Peyer's patch (tissue), 4 donors: ENCODE results near the gene TGM6. TPM values are rescaled to one million over a fixed set of nuclear protein-coding genes. Genes with fewer than 3 reads are reported as not detected.

Experiments
- DNase-seq, 3 donors: peaks; one replicate each; pipeline ENCODE4 v3.0.0-alpha.2; 2017 to 2019
- H3K27ac ChIP-seq, 4 donors: fragments of 200-600 bp; sonication (generic); one replicate each; pipeline ENCODE4 v1.5.1; 2016 to 2019
- H3K27me3 ChIP-seq, 2 donors: fragments of 200-600 bp; sonication (generic); one replicate each; pipeline ENCODE4 v1.5.1; 2019
- H3K36me3 ChIP-seq, 3 donors: fragments of 200-600 bp; sonication (generic); one replicate each; pipeline ENCODE4 v1.5.1; 2016 to 2019
- H3K4me1 ChIP-seq, 4 donors: fragments of 200-600 bp; sonication (generic); one replicate each; pipeline ENCODE4 v1.5.1; 2016 to 2019
- H3K4me3 ChIP-seq, 4 donors: fragments of 200-600 bp; sonication (generic); 1 replicate in 3 of 4; 2 replicates in 1 of 4; pipeline ENCODE4 v1.5.1; 2016 to 2019; ENCODE audit warnings: mild to moderate bottlenecking in 1 of 4
- H3K9me3 ChIP-seq, 4 donors: fragments of 200-600 bp; sonication (generic); one replicate each; pipeline ENCODE4 v1.5.1; 2016 to 2019; ENCODE audit warnings: mild to moderate bottlenecking in 1 of 4
- POLR2A ChIP-seq, 2 donors: fragments of 450-650 bp; IDR thresholded peaks; one replicate each; pipeline ENCODE4 v1.5.1; 2017; ENCODE audit warnings: antibody characterized with exemption in 2 of 2, mild to moderate bottlenecking in 2 of 2, moderate library complexity in 2 of 2
- total RNA-seq, 4 donors: library from RNA; depleted of rRNA; stranded (reverse); fragments of >200 nt; gene quantifications; one replicate each; pipeline ENCODE4 v1.1.0, GENCODE V29; 2016
- TF ChIP-seq, protein P1 (sequence below), 6 experiments: fragments of 450-650 bp in 4 of 6; fragments of 200-600 bp in 2 of 6; sonication (generic) in 1 of 6; IDR thresholded peaks; one replicate each; pipeline ENCODE4 v1.5.1; 2017 to 2019; ENCODE audit warnings: antibody characterized with exemption in 6 of 6, mild to moderate bottlenecking in 3 of 6, moderate library complexity in 1 of 6

Gene TGM6
- total RNA-seq, 4 donors from 2014 or later: not detected

DNA sequence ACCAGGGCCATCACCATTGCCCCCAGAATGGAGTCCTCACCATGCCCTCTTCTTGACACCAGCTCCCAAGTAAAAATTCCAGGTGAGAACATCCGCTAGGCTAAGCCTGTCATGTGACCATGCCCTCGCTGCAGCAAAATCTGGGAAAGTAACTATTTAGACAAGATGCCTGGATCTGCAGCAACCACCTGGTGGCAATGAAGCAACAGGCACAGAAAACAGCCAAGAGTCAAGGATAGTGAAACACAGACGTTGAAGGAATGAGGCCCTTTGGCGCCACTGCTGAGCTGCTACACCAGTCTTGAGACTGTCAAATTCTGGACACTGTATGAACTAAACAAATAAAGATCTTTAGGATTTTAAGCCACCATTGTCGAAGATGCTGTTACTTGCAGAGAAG, 30.1 kb upstream of the TGM6 start:
- DNase-seq: no peak
- Histone ChIP-seq H3K27ac (no peak overlapping the region), H3K9me3 (no peaks in the 10 kb centered on the region), H3K4me3 (no peak overlapping the region), H3K36me3 (no peaks in the 10 kb centered on the region), H3K4me1 (no peaks in the 10 kb centered on the region), H3K27me3 (no peaks in the 10 kb centered on the region)
- TF ChIP-seq POLR2A (IDR thresholded peaks at IDR 0.05): no peak
- TF ChIP-seq, protein P1, sequence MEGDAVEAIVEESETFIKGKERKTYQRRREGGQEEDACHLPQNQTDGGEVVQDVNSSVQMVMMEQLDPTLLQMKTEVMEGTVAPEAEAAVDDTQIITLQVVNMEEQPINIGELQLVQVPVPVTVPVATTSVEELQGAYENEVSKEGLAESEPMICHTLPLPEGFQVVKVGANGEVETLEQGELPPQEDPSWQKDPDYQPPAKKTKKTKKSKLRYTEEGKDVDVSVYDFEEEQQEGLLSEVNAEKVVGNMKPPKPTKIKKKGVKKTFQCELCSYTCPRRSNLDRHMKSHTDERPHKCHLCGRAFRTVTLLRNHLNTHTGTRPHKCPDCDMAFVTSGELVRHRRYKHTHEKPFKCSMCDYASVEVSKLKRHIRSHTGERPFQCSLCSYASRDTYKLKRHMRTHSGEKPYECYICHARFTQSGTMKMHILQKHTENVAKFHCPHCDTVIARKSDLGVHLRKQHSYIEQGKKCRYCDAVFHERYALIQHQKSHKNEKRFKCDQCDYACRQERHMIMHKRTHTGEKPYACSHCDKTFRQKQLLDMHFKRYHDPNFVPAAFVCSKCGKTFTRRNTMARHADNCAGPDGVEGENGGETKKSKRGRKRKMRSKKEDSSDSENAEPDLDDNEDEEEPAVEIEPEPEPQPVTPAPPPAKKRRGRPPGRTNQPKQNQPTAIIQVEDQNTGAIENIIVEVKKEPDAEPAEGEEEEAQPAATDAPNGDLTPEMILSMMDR (IDR thresholded peaks at IDR 0.05): no peak

DNA sequence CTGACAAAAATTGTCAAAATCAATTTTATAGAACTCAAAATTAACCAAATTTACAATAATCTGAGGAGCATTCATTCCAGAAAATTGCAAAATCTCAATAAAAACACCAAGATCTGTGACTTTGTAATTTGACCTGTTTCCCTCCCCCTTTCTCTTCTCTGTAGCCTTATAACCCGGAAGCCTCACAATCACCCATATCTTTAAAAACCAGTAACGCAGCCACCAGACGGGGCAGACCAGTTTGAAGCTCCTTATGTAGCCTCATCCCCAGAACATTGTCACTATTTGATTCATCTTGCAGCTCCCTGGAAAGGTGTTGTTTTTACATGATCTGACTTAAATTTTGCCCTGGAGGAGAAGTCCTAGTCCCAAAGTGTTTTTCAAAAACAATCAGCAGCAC, 27.5 kb upstream of the TGM6 start:
- H3K27ac ChIP-seq: no peak overlapping the region
- no peaks in the 10 kb centered on the region for H3K4me1 ChIP-seq
- no peaks in the 10 kb centered on the region for H3K9me3 ChIP-seq
- no peak for TF ChIP-seq POLR2A (IDR thresholded peaks at IDR 0.05)
- TF ChIP-seq, protein P1 (IDR thresholded peaks at IDR 0.05): no peak
- no peaks in the 10 kb centered on the region for H3K27me3 ChIP-seq
- no peak overlapping the region for H3K4me3 ChIP-seq
- no peak for DNase-seq
- no peaks in the 10 kb centered on the region for H3K36me3 ChIP-seq

DNA sequence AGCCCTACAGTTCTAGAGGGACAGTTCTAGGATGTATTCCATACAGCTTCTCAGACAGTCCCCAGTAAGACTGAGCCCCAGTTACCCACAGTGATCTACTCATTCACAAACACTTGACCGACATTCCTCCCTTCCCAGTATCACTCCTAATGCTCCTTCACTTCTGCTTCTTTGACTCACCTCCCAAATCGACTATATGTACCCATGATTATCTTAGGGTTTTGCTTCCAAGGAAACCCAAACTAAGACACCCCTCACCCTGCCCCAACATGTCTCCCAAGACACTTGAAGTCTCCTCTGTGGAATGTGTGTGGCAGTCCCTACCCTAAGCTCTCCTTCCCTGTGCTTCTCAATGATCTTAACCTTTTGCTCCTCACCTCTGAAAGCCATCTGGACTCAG, 23.6 kb upstream of the TGM6 start:
- Histone ChIP-seq H3K4me1 (no peaks in the 10 kb centered on the region), H3K27ac (no peak overlapping the region), H3K4me3 (no peak overlapping the region), H3K36me3 (no peaks in the 10 kb centered on the region), H3K9me3 (no peaks in the 10 kb centered on the region), H3K27me3 (no peaks in the 10 kb centered on the region)
- TF ChIP-seq, protein P1 (IDR thresholded peaks at IDR 0.05): no peak
- TF ChIP-seq POLR2A (IDR thresholded peaks at IDR 0.05): no peak
- DNase-seq: no peak

DNA sequence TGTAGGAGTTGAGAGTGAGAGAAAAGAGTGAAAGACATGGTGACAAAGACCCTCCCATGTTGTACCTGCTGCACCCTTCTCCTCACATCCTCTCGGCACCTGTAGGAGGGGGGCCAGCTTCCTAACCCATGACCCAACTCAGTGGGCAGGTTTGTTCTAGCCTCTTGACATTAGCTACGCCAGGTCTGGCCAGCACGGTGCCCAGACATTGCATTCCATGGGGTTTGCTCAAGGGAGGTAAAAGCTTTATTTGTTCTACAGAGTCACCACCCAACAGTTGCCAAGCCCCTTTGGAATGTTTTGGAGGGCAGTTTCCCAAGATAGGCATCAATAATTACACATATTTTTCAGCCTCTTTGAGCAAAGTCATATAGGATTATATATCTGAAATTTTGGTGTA, 22.7 kb upstream of the TGM6 start:
- TF ChIP-seq POLR2A (IDR thresholded peaks at IDR 0.05): no peak
- Histone ChIP-seq H3K36me3 (no peaks in the 10 kb centered on the region), H3K27me3 (no peaks in the 10 kb centered on the region), H3K4me3 (no peak overlapping the region), H3K4me1 (no peaks in the 10 kb centered on the region), H3K9me3 (no peaks in the 10 kb centered on the region), H3K27ac (no peak overlapping the region)
- DNase-seq: no peak

DNA sequence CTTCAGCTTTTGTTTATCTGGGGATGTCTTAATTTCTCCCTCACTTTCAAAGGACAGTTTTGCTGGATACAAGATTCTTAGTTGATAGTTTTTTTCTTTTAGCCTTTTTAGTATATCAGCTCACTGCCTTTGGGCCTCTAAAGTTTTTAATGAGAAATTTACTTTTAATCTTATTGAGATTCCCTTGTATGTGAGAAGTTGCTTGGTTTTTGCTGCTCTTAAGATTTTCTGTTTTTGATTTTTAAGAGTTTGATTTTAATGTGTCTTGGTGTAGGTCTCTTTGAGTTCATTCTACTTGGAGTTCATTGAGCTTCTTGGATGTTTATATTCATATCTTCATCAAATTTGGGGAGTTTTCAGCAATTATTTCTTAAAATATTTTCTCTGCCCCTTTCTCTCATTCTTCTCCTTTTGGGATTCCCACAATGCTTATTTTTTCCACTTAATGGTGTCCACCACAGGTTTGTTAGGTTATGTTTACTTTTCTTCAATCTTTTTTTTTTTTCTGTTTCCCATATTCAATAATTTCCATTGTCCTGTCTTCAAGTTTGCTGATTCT, 19.6 kb upstream of the TGM6 start:
- Histone ChIP-seq H3K4me1 (no peaks in the 10 kb centered on the region), H3K27ac (no peak overlapping the region), H3K9me3 (no peaks in the 10 kb centered on the region), H3K36me3 (no peaks in the 10 kb centered on the region), H3K4me3 (no peak overlapping the region), H3K27me3 (no peaks in the 10 kb centered on the region)
- TF ChIP-seq, protein P1 (IDR thresholded peaks at IDR 0.05): no peak
- TF ChIP-seq POLR2A (IDR thresholded peaks at IDR 0.05): no peak
- DNase-seq: no peak

DNA sequence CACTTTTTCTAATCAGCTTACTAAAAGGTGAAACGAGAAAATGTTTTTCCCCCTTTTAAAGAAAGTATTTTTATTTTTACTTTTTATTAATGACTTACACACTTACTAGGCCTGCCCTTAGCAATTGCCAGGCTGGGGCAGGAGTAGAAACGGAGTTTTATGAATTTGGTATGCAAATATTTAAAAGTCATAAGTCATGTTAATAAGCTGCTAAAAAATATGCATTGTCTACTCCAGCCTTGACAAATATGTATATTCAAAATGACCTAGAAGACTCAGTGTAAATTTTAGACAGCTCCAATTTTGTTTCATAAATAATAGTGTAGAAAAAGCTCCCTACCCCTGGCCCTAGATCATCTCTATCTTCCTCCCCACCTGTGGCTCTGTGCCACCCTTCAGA, 17.5 kb upstream of the TGM6 start:
- no peaks in the 10 kb centered on the region for H3K4me1 ChIP-seq
- H3K36me3 ChIP-seq: no peaks in the 10 kb centered on the region
- DNase-seq: no peak
- no peak overlapping the region for H3K4me3 ChIP-seq
- TF ChIP-seq, protein P1 (IDR thresholded peaks at IDR 0.05): no peak
- no peak for TF ChIP-seq POLR2A (IDR thresholded peaks at IDR 0.05)
- H3K9me3 ChIP-seq: no peaks in the 10 kb centered on the region
- no peak overlapping the region for H3K27ac ChIP-seq
- H3K27me3 ChIP-seq: no peaks in the 10 kb centered on the region
